GM12872 (cell line): ENCODE data around the gene NCAPH2.

Experiments used
- TF ChIP-seq, protein P1 (sequence below): IDR thresholded peaks from 3 replicates; pipeline ENCODE4 v1.5.1; 2011; ENCODE audit warnings: low read depth, mild to moderate bottlenecking, low read length, moderate library complexity; ENCODE audit not compliant: insufficient read depth

NCAPH2 gene

GRCh38 chr22:50464451-50464850 is 43.6 kb upstream of the NCAPH2 start:
- TF ChIP-seq, protein P1, sequence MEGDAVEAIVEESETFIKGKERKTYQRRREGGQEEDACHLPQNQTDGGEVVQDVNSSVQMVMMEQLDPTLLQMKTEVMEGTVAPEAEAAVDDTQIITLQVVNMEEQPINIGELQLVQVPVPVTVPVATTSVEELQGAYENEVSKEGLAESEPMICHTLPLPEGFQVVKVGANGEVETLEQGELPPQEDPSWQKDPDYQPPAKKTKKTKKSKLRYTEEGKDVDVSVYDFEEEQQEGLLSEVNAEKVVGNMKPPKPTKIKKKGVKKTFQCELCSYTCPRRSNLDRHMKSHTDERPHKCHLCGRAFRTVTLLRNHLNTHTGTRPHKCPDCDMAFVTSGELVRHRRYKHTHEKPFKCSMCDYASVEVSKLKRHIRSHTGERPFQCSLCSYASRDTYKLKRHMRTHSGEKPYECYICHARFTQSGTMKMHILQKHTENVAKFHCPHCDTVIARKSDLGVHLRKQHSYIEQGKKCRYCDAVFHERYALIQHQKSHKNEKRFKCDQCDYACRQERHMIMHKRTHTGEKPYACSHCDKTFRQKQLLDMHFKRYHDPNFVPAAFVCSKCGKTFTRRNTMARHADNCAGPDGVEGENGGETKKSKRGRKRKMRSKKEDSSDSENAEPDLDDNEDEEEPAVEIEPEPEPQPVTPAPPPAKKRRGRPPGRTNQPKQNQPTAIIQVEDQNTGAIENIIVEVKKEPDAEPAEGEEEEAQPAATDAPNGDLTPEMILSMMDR = no peak

DNA sequence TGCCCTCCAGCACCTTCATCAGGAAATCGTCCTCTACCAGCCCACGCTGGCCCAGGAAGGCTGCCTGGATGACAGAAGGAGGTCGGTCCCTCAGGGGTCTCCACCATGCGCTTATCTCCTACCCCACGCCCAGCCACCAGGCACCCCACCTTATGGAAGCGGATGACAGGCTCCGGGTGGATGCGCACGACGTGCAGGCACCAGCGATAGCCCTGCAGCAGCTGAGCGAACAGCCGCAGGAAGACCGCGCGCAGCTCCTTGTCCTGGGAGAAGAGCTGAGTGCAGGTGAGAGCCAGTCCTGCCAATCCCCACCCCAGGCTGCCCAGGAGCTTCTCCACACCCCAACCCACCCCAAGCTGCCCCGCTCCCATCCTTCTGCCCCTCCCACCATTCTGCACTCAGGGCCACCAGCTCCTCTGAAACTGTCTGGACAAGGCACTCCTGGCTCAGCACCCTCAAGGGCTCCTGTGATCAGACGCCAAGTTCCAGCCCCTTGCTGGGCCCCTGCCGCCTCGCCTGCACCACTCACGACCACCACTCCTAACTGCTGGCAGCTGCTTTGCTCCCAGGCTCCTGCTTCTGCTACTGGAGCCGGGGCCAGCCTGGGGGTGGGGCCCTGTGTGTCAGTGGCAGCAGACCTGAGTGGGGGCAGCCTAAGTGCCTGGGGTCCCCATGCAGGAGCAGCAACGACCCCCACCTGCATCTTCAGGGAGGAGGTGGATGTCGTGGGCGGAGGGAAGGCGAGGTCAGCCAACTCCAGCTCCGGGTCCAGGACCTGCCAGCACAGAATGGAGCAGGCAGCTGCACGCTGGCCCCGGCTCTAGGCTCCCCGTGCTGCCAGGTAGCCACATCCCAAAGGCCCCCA is 42.7 kb upstream of the NCAPH2 start:
- TF ChIP-seq, protein P1 = no peak

DNA sequence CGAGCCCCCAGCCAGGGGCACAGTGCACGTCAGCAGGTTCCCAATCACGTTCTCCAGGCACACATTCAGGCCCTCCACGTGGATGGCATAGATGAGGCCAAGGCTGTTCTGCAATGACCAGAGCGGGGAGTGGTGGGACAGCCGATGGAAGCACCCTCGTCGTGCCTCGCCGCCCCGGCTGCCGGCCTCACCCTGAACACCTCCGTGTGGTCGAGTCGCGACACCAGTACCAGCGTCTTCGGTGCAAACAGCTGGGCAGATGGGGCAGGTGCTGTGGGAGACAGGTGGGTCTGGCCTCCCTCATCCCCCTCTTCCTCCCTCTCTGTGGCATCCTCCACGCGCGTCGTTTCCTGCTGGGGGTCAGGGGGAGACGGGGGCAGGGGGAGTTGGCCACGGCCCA is 40.7 kb upstream of the NCAPH2 start:
- TF ChIP-seq, protein P1 = no peak

GRCh38 chr22:50467773-50468440 is 40.1 kb upstream of the NCAPH2 start:
- TF ChIP-seq, protein P1 = no peak

- TF ChIP-seq, protein P1 = no peak
These were observed 39.4 kb upstream of the NCAPH2 start for GRCh38 chr22:50468626-50469025.

GRCh38 chr22:50469377-50470305 is 38.4 kb upstream of the NCAPH2 start:
- TF ChIP-seq, protein P1 = peak; percentile 35; the same call in 1 of the 3 replicates

DNA sequence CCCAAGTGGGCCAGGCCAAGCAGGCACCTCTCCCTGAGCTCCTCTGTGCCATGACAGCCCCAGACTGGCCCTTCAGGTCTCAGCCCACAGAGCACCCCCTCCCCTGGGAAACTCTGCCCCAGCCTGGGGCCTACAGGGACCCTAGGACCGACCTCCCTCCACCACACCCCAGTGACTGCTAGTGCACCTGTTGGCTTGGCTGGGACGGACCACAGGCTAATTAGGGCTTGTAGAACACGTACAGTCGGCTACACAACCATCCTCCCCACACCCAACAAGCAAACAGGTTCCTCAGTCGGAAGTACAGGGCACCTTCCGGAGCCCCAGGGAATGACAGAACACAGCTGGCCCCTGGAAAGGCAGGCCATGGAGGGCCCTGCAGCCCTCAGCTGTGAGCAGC is 37.5 kb upstream of the NCAPH2 start:
- TF ChIP-seq, protein P1 = no peak
